Smooth muscle cell of the brain vasculature (primary cell): ENCODE results near the gene ITGA2.

Experiments
- DNase-seq: peaks from one replicate; pipeline ENCODE4 v3.0.0-alpha.2; 2012; ENCODE audit warnings: low read depth, low spot score

The ITGA2 gene

GRCh38 chr5:53017794-53018391 is 28.7 kb downstream of the ITGA2 start:
- no peak for DNase-seq

- no peak for DNase-seq
Measured at GRCh38 chr5:53019320-53019719, 30.2 kb downstream of the ITGA2 start.

- DNase-seq, result no peak
Measured at GRCh38 chr5:53022930-53023511, 33.9 kb downstream of the ITGA2 start.

GRCh38 chr5:53023969-53024368 is 34.8 kb downstream of the ITGA2 start:
- no peak for DNase-seq

- no peak for DNase-seq
Measured at GRCh38 chr5:53024535-53024934, 35.4 kb downstream of the ITGA2 start.

GRCh38 chr5:53025487-53025886 is 36.3 kb downstream of the ITGA2 start:
- DNase-seq, result no peak

- DNase-seq, result no peak
Measured at GRCh38 chr5:53027913-53028312, 38.8 kb downstream of the ITGA2 start.

GRCh38 chr5:53029608-53030007 is 40.5 kb downstream of the ITGA2 start:
- no peak for DNase-seq

GRCh38 chr5:53030893-53031292 is 41.7 kb downstream of the ITGA2 start:
- no peak for DNase-seq

GRCh38 chr5:53031695-53032096 is 42.5 kb downstream of the ITGA2 start:
- no peak for DNase-seq

- no peak for DNase-seq
Measured at GRCh38 chr5:53032188-53032587, 43.0 kb downstream of the ITGA2 start.

GRCh38 chr5:53034832-53035231 is 45.7 kb downstream of the ITGA2 start:
- DNase-seq, result no peak

GRCh38 chr5:53035868-53036381 is 46.8 kb downstream of the ITGA2 start:
- no peak for DNase-seq

- no peak for DNase-seq
Measured at GRCh38 chr5:53037141-53037859, 48.1 kb downstream of the ITGA2 start.

GRCh38 chr5:53038196-53038847 is 49.2 kb downstream of the ITGA2 start:
- DNase-seq, result no peak

- no peak for DNase-seq
Measured at GRCh38 chr5:53039855-53040254, 50.7 kb downstream of the ITGA2 start.

- no peak for DNase-seq
Measured at GRCh38 chr5:53041071-53041692, 52.0 kb downstream of the ITGA2 start.

- no peak for DNase-seq
Measured at GRCh38 chr5:53041740-53042139, 52.6 kb downstream of the ITGA2 start.

GRCh38 chr5:53045263-53045662 is 56.1 kb downstream of the ITGA2 start:
- DNase-seq, result no peak

- DNase-seq, result no peak
Measured at GRCh38 chr5:53048248-53048647, 59.1 kb downstream of the ITGA2 start.

GRCh38 chr5:53052499-53052898 is 63.3 kb downstream of the ITGA2 start:
- no peak for DNase-seq

- DNase-seq, result no peak
Measured at GRCh38 chr5:53053364-53053763, 64.2 kb downstream of the ITGA2 start.
